SH-SY5Y (cell line): ENCODE results near the gene CDH1.

Experiments used
- GATA2 ChIP-seq: IDR thresholded peaks from 2 replicates; pipeline ENCODE4 v1.6.1; 2011; ENCODE audit warnings: mild to moderate bottlenecking, low read depth, low read length
- GATA3 ChIP-seq: IDR thresholded peaks from 2 replicates; pipeline ENCODE4 v1.6.1; 2011; ENCODE audit warnings: low read depth, mild to moderate bottlenecking, low read length, moderate library complexity

GRCh38 chr16:68793401-68793857 lies 56.3 kb downstream of the CDH1 start:
- TF ChIP-seq GATA2 (no peak), GATA3 (no peak)
